Nephron (organoid): Measurements from ENCODE around the gene CABP7.
A peak's percentile ranks its signal among the peaks of the same experiment; 100 is the strongest.

Source experiments
- H3K27ac Mint-ChIP-seq, 3 experiments: 2 replicates each; pipeline ENCODE4 v1.8.0; 2020; ENCODE audit warnings: mixed read lengths in 3 of 3, mild to moderate bottlenecking in 2 of 3, moderate library complexity in 1 of 3
- H3K27me3 Mint-ChIP-seq: 2 replicates; pipeline ENCODE4 v1.8.0; 2021; ENCODE audit warnings: low read depth, mild to moderate bottlenecking, moderate library complexity, mixed read lengths
- H3K36me3 Mint-ChIP-seq: 2 replicates; pipeline ENCODE4 v1.8.0; 2020; ENCODE audit warnings: low read depth, mixed read lengths
- H3K4me1 Mint-ChIP-seq: 2 replicates; pipeline ENCODE4 v1.8.0; 2020; ENCODE audit warnings: mixed read lengths
- H3K4me3 Mint-ChIP-seq, 3 experiments: 2 replicates each; pipeline ENCODE4 v1.8.0; 2020; ENCODE audit warnings: mild to moderate bottlenecking in 3 of 3, mixed read lengths in 3 of 3, moderate library complexity in 2 of 3
- H3K9me3 Mint-ChIP-seq: 2 replicates; pipeline ENCODE4 v1.8.0; 2020; ENCODE audit warnings: mixed read lengths
- TF ChIP-seq, protein P1 (sequence below), 3 experiments: fragments of 200-600 bp; sonication (generic); IDR thresholded peaks; one replicate each; pipeline ENCODE4 v1.5.0; 2021; ENCODE audit warnings: antibody characterized with exemption in 3 of 3; ENCODE audit not compliant: unreplicated experiment in 3 of 3

CABP7 gene

DNA sequence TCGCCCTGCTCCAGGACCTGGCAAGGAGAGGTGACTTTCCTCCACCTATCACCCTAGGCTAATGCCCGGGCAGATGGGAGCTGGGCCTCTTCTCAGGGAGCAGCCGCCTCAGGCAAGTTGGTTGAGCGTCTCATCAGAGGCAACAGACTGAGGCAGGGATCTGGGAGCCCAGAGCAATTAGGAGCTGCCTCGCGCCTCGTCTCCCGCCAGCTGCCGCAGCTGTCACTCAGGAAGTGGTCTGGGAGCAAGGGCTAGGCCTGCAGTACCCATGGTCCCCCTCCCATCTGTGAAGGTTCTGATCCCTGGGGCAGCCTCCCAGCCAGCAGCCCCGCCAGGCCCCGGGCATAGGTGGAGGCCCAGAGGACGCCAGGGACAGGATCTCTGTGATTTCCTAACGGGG, 4.6 kb upstream of the CABP7 start:
- peaks cover 70% of the 10 kb centered on the region for H3K27me3 Mint-ChIP-seq
- no peaks in the 10 kb centered on the region for H3K36me3 Mint-ChIP-seq
- H3K4me1 Mint-ChIP-seq, result peaks cover 11% of the 10 kb centered on the region
- no peak overlapping the region for H3K4me3 Mint-ChIP-seq
- peaks cover 5% of the 10 kb centered on the region for H3K9me3 Mint-ChIP-seq
- TF ChIP-seq, protein P1, sequence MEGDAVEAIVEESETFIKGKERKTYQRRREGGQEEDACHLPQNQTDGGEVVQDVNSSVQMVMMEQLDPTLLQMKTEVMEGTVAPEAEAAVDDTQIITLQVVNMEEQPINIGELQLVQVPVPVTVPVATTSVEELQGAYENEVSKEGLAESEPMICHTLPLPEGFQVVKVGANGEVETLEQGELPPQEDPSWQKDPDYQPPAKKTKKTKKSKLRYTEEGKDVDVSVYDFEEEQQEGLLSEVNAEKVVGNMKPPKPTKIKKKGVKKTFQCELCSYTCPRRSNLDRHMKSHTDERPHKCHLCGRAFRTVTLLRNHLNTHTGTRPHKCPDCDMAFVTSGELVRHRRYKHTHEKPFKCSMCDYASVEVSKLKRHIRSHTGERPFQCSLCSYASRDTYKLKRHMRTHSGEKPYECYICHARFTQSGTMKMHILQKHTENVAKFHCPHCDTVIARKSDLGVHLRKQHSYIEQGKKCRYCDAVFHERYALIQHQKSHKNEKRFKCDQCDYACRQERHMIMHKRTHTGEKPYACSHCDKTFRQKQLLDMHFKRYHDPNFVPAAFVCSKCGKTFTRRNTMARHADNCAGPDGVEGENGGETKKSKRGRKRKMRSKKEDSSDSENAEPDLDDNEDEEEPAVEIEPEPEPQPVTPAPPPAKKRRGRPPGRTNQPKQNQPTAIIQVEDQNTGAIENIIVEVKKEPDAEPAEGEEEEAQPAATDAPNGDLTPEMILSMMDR (IDR thresholded peaks at IDR 0.05; ENCODE audit: unreplicated experiment in 3 of 3), result no peak
- H3K27ac Mint-ChIP-seq, result no peak overlapping the region

DNA sequence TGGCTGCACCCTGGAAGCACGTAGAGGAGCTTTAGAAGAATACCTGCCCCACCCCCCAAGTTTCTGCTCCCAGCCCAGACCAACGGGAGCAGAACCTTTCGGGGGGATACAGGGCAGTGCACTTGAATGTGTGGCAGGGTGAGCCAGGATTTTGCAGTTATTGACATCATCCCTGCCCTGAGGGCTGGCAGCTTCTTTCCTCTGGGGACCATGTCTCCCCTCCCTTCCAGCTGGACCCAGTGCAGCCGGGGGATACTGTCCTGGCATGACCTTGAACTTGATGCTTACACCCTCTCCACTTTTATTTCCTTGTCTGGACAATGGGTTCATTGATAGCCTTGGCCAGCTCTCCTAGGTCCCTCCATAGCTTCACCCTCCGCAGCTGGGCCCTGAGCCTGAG, 4.1 kb upstream of the CABP7 start:
- Mint-ChIP-seq H3K4me1 (peaks cover 11% of the 10 kb centered on the region), H3K4me3 (no peak overlapping the region), H3K36me3 (no peaks in the 10 kb centered on the region), H3K27ac (no peak overlapping the region), H3K27me3 (peaks cover 69% of the 10 kb centered on the region), H3K9me3 (peaks cover 5% of the 10 kb centered on the region)
- TF ChIP-seq, protein P1 (IDR thresholded peaks at IDR 0.05; ENCODE audit: unreplicated experiment in 3 of 3), result no peak

DNA sequence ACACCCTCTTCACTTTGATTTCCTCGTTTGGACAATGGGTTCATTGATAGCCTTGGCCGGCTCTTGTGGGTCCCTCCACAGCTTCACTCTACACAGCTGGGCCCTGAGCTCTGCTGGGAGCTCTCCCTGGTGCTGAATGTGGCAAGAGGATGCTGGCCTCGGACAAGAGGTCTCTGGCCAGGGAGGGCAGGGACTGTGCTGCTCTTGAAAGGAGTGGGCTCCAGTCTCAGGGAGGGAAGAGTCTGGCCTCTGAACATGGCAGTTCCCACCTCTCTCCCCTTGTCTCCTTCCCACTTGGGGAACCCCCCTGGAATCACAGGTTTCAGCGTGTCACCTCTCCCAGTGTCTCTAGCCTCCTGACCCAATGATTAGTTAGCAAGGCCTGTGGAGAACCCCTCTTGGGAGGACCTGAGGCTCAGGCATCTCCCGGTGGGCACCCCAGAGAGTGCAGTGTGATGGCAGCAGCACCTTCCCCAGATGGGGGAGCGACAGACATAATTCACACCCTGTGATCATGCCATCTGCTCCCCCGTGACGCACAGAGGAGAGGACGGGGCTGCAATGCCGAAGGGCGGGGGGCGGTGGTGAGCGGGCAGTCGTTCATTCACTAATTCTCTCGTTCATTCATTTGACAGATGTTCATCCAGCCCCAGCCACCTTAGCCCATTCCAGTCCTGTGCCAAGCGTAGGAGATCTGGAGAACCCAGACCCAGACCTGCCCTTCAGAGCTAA, 2.8 kb upstream of the CABP7 start:
- Mint-ChIP-seq H3K36me3 (no peaks in the 10 kb centered on the region), H3K4me3 (peak overlapping the region in 2 of 3 experiments; percentile 5 to 30), H3K27me3 (peaks cover 69% of the 10 kb centered on the region), H3K27ac (no peak overlapping the region), H3K4me1 (peaks cover 6% of the 10 kb centered on the region), H3K9me3 (peaks cover 5% of the 10 kb centered on the region)
- TF ChIP-seq, protein P1 (IDR thresholded peaks at IDR 0.05; ENCODE audit: unreplicated experiment in 3 of 3), result no peak

DNA sequence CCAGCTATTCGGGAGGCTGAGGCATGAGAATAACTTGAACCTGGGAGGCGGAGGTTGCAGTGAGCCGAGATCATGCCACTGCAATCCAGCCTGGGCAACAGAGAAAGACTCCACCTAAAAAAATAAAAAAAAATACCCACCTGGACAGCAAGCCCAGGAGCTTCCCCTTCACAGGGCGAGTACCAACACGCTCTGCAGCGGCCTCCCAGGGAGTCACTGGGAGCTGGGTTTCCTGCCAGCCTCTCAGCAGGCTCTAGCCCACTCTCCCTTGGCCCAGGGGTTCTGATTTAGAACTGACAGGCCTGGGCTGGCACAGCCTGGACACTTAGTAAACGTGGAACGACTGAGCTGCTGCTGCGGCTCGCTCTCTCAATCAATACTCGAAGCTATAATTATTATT, 2.0 kb upstream of the CABP7 start:
- H3K4me1 Mint-ChIP-seq, result peaks cover 5% of the 10 kb centered on the region
- no peaks in the 10 kb centered on the region for H3K36me3 Mint-ChIP-seq
- no peak overlapping the region for H3K27ac Mint-ChIP-seq
- H3K27me3 Mint-ChIP-seq, result peaks cover 68% of the 10 kb centered on the region
- no peak overlapping the region for H3K4me3 Mint-ChIP-seq
- TF ChIP-seq, protein P1 (IDR thresholded peaks at IDR 0.05; ENCODE audit: unreplicated experiment in 3 of 3), result no peak
- peaks cover 5% of the 10 kb centered on the region for H3K9me3 Mint-ChIP-seq

DNA sequence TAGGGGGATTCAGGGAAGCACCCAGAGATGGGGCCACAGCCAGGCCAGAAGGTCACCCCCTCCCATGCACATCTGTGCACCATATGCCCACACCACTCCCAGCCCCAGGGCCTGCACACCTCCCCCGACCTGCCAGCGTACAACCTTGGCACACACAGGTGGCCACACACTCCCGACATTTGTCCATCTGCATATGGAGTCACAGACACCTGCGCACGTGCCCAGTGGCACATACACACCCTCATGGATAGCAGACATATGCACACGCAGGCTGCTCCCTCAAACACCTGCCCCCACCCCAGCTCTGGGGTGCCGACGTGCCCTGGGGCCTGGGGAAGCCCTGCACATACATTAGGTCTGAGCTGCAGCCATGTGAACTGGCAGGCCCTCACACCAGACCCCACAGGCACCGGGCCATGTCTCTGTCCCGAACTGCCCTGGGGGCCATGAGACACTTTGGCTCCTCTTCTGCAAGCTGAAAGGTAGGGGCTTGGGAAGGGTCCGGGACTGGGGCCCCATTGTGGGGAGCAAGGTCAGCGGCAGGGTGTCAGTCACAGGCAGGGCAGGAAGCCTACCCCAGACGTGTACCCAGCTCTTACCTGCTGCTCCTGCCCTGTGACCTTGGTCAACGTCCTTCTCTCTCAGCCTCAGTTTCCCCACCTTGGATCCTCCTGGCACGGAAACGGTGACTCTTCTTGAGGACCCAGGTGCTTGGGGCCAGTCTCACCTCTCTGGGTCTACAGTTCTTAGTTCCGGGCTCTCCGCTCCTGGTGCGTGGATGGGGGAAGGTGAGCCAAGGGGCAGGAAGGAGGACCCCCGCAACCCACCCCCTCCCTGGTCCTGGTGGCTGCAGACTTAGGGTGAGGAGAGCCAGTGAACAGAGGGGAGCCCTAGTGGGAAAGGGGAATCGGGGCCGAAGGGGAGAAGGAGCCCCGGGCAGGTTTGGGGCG, 579 bp upstream of the CABP7 start:
- H3K4me3 Mint-ChIP-seq, result peak overlapping the region; percentile 19 to 71 (median 25)
- no peak overlapping the region for H3K27ac Mint-ChIP-seq
- TF ChIP-seq, protein P1 (IDR thresholded peaks at IDR 0.05; ENCODE audit: unreplicated experiment in 3 of 3), result no peak
- peaks cover 5% of the 10 kb centered on the region for H3K9me3 Mint-ChIP-seq
- H3K36me3 Mint-ChIP-seq, result no peaks in the 10 kb centered on the region
- H3K27me3 Mint-ChIP-seq, result peaks cover 76% of the 10 kb centered on the region
- peaks cover 5% of the 10 kb centered on the region for H3K4me1 Mint-ChIP-seq
